HL-60 (cell line): Measurements from ENCODE around the gene LARP4.

Experiments
- DNase-seq, 2 experiments: peaks; one replicate each; pipeline ENCODE4 v3.0.0-alpha.2; 2010 to 2020; ENCODE audit warnings: low read depth in 1 of 2, low spot score in 1 of 2
- H3K27ac ChIP-seq: fragments of 250-450 bp; sonication (Bioruptor Pico); replicated peaks from 2 replicates; pipeline ENCODE4 v1.5.1; 2020; ENCODE audit warnings: mild to moderate bottlenecking, moderate library complexity
- H3K27me3 ChIP-seq: fragments of 250-450 bp; sonication (Bioruptor Pico); 2 replicates; pipeline ENCODE4 v1.5.1; 2021; ENCODE audit warnings: mild to moderate bottlenecking, moderate library complexity; ENCODE audit not compliant: insufficient read depth, poor library complexity, severe bottlenecking
- H3K4me3 ChIP-seq: replicated peaks from 2 replicates; pipeline ENCODE4 v1.5.1; 2011; ENCODE audit warnings: mild to moderate bottlenecking, control low read depth, low read length; ENCODE audit not compliant: insufficient read depth
- CTCF ChIP-seq: IDR thresholded peaks from one replicate; pipeline ENCODE4 v1.5.1; 2011; ENCODE audit warnings: low read length, control low read depth, inconsistent platforms; ENCODE audit not compliant: insufficient read depth
- GABPA ChIP-seq: IDR thresholded peaks from 2 replicates; pipeline ENCODE4 v1.6.1; 2012; ENCODE audit warnings: low read depth
- POLR2AphosphoS5 ChIP-seq: IDR thresholded peaks from 2 replicates; pipeline ENCODE4 v1.6.1; 2012; ENCODE audit warnings: low read depth
- SPI1 ChIP-seq: IDR thresholded peaks from 2 replicates; pipeline ENCODE4 v1.6.1; 2012; ENCODE audit warnings: low read depth, mild to moderate bottlenecking, borderline replicate concordance
- long read RNA-seq: library from polyadenylated mRNA; unstranded; transcript quantifications from one replicate; pipeline ENCODE4 v2.0.0, GENCODE V29; 2020
- TF ChIP-seq, protein P1 (sequence below): IDR thresholded peaks from 2 replicates; pipeline ENCODE4 v1.6.1; 2012; ENCODE audit warnings: low read depth; ENCODE audit not compliant: insufficient replicate concordance

The LARP4 gene
- long read RNA-seq, full-length matches to known transcripts = 50 of 117 reads
- long read RNA-seq, partial matches to known transcripts = 18 of 117 reads
- long read RNA-seq, other reads (novel, unspliced or antisense) = 49 of 117 reads

GRCh38 chr12:50400638-50401499, at the start of gene LARP4:
Gene LARP4, plus strand, starts transcription at chr12:50400885. Its CDS starts 126 bp downstream, at chr12:50401011.
- DNase-seq = peak; percentile 86 to 97
- TF ChIP-seq POLR2AphosphoS5 (peak; percentile 79), GABPA (peak; percentile 98), CTCF (no peak)
- TF ChIP-seq, protein P1, sequence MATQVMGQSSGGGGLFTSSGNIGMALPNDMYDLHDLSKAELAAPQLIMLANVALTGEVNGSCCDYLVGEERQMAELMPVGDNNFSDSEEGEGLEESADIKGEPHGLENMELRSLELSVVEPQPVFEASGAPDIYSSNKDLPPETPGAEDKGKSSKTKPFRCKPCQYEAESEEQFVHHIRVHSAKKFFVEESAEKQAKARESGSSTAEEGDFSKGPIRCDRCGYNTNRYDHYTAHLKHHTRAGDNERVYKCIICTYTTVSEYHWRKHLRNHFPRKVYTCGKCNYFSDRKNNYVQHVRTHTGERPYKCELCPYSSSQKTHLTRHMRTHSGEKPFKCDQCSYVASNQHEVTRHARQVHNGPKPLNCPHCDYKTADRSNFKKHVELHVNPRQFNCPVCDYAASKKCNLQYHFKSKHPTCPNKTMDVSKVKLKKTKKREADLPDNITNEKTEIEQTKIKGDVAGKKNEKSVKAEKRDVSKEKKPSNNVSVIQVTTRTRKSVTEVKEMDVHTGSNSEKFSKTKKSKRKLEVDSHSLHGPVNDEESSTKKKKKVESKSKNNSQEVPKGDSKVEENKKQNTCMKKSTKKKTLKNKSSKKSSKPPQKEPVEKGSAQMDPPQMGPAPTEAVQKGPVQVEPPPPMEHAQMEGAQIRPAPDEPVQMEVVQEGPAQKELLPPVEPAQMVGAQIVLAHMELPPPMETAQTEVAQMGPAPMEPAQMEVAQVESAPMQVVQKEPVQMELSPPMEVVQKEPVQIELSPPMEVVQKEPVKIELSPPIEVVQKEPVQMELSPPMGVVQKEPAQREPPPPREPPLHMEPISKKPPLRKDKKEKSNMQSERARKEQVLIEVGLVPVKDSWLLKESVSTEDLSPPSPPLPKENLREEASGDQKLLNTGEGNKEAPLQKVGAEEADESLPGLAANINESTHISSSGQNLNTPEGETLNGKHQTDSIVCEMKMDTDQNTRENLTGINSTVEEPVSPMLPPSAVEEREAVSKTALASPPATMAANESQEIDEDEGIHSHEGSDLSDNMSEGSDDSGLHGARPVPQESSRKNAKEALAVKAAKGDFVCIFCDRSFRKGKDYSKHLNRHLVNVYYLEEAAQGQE = peak; percentile 37
- no peaks in the 10 kb centered on the region for H3K27me3 ChIP-seq
- peak within 1 kb of the TSS; percentile 87 for H3K27ac ChIP-seq
- peak within 1 kb of the TSS; percentile 89 for H3K4me3 ChIP-seq

- DNase-seq = no peak
- no peak overlapping the region for H3K4me3 ChIP-seq
- H3K27me3 ChIP-seq = no peaks in the 10 kb centered on the region
- TF ChIP-seq GABPA = no peak
- H3K27ac ChIP-seq = no peak overlapping the region
These were observed 49.3 kb upstream of the LARP4 start for GRCh38 chr12:50351120-50352043.

DNA sequence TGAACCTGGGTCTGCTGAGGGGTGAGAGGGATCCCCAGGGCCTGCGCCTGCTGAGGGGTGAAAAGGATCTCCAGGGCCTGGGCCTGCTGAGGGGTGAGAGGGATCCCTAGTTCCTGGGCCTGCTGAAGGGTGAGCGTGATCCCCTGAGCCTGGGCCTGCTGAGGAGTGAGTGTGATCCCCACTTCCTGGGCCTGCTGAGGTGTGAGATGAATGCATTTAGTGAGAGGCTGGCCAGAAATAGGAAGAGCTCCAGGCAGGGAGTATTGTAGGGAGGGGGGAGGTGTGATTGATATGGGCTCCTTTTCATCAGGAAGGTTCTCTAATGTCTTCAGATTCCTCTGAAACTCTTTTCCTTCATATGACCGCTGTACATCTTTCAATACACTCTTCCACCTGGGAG, 47.3 kb upstream of the LARP4 start:
- Histone ChIP-seq H3K27me3 (no peaks in the 10 kb centered on the region), H3K27ac (no peak overlapping the region), H3K4me3 (no peak overlapping the region)
- DNase-seq = no peak
- TF ChIP-seq, protein P1 = no peak
- no peak for TF ChIP-seq POLR2AphosphoS5
- TF ChIP-seq GABPA = no peak
- no peak for TF ChIP-seq CTCF
- no peak for TF ChIP-seq SPI1
